Neural progenitor cell (in vitro differentiated cells): ENCODE measurements around the gene PPM1E.

Experiments used
- CTCF ChIP-seq: fragments of 200-600 bp; sonication (generic); IDR thresholded peaks from 2 replicates; pipeline ENCODE4 v1.5.1; 2017; ENCODE audit warnings: antibody characterized with exemption, mild to moderate bottlenecking
- EZH2 ChIP-seq: fragments of 200-600 bp; sonication (generic); IDR thresholded peaks from 2 replicates; pipeline ENCODE4 v1.6.1; 2017; ENCODE audit warnings: antibody characterized with exemption, mild to moderate bottlenecking, moderate library complexity

- TF ChIP-seq CTCF (no peak), EZH2 (no peak)
These were observed 32.5 kb downstream of the PPM1E start for GRCh38 chr17:58788199-58788598.
